ENCODE measurements around the gene SPATA13. TPM values are rescaled to one million over a fixed set of nuclear protein-coding genes. Genes with fewer than 3 reads are reported as not detected.

The SPATA13 gene
- total and polyA plus RNA-seq, 10 of the 15 experiments (the other 5 are each of a cell fraction or from before 2014, with no cell fraction given), result 2.4 to 11.1 (median 10.2) TPM

DNA sequence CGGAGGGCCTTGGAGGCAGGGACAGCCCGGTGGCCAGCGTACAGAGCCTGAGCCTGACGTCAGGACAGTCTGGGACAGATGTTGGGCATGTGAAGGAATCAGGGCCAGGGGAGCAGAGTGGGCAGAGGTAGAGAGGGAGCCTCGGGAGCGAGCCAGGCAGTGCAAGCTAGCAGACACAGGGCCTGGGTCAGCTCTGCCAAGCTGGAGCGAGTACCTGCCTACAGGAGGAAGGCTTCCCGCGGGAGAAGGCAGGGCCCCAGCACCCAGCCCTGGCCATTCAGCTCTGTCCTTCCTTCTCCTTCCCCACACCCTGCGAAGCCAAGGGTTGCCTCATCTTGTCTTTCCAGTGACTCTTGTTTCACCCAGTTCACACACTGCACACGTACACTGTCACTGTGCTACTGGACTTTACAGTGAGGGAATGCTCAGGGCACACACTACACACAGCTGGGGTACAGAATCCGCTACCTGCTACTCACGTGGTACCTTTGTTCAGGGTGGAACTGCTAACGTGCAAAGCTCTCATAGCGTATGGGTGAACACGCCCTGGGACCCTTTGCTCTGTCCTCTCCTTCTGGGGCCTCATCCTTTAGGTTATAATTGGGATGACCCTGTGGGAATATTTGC, 139.1 kb downstream of the SPATA13 start:
- ChIA-PET POLR2A (no interaction called here), CTCF (no interaction called here)
- TF ChIP-seq HDAC6 (IDR thresholded peaks at IDR 0.05; ENCODE audit: unreplicated experiment) (no peak), MTA3 (IDR thresholded peaks at IDR 0.05; ENCODE audit: borderline replicate concordance, low read length) (no peak), GABPA (IDR thresholded peaks at IDR 0.05; ENCODE audit: low read depth) (no peak), TCF3 (IDR thresholded peaks at IDR 0.05; ENCODE audit: borderline replicate concordance, insufficient read depth, low read depth, low read length) (no peak), WRNIP1 (IDR thresholded peaks at IDR 0.05; ENCODE audit: borderline replicate concordance, low read depth, low read length) (no peak), GATAD2B (conservative IDR thresholded peaks at IDR 0.05; ENCODE audit: low read depth) (no peak), NFYA (IDR thresholded peaks at IDR 0.05; ENCODE audit: borderline replicate concordance, low read depth, low read length) (no peak), NFYB (IDR thresholded peaks at IDR 0.05; ENCODE audit: insufficient read depth, low read depth, low read length) (no peak), RUNX3 (IDR thresholded peaks at IDR 0.05; ENCODE audit: low read length) (no peak), SIX5 (IDR thresholded peaks at IDR 0.05; ENCODE audit: low read depth, low read length, severe bottlenecking) (no peak), IKZF2 (IDR thresholded peaks at IDR 0.05) (no peak), ZNF384 (IDR thresholded peaks at IDR 0.05; ENCODE audit: borderline replicate concordance, low read depth, low read length) (no peak), TBL1XR1 (IDR thresholded peaks at IDR 0.05; ENCODE audit: low read depth, low read length) (no peak), RCOR1 (conservative IDR thresholded peaks at IDR 0.05; ENCODE audit: low read depth, low read length) (no peak)
- TF ChIP-seq, protein P1, sequence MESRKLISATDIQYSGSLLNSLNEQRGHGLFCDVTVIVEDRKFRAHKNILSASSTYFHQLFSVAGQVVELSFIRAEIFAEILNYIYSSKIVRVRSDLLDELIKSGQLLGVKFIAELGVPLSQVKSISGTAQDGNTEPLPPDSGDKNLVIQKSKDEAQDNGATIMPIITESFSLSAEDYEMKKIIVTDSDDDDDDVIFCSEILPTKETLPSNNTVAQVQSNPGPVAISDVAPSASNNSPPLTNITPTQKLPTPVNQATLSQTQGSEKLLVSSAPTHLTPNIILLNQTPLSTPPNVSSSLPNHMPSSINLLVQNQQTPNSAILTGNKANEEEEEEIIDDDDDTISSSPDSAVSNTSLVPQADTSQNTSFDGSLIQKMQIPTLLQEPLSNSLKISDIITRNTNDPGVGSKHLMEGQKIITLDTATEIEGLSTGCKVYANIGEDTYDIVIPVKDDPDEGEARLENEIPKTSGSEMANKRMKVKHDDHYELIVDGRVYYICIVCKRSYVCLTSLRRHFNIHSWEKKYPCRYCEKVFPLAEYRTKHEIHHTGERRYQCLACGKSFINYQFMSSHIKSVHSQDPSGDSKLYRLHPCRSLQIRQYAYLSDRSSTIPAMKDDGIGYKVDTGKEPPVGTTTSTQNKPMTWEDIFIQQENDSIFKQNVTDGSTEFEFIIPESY (IDR thresholded peaks at IDR 0.05), result no peak
- TF ChIP-seq, protein P2, sequence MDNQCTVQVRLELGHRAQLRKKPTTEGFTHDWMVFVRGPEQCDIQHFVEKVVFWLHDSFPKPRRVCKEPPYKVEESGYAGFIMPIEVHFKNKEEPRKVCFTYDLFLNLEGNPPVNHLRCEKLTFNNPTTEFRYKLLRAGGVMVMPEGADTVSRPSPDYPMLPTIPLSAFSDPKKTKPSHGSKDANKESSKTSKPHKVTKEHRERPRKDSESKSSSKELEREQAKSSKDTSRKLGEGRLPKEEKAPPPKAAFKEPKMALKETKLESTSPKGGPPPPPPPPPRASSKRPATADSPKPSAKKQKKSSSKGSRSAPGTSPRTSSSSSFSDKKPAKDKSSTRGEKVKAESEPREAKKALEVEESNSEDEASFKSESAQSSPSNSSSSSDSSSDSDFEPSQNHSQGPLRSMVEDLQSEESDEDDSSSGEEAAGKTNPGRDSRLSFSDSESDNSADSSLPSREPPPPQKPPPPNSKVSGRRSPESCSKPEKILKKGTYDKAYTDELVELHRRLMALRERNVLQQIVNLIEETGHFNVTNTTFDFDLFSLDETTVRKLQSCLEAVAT (IDR thresholded peaks at IDR 0.05), result no peak
- TF ChIP-seq, protein P3, sequence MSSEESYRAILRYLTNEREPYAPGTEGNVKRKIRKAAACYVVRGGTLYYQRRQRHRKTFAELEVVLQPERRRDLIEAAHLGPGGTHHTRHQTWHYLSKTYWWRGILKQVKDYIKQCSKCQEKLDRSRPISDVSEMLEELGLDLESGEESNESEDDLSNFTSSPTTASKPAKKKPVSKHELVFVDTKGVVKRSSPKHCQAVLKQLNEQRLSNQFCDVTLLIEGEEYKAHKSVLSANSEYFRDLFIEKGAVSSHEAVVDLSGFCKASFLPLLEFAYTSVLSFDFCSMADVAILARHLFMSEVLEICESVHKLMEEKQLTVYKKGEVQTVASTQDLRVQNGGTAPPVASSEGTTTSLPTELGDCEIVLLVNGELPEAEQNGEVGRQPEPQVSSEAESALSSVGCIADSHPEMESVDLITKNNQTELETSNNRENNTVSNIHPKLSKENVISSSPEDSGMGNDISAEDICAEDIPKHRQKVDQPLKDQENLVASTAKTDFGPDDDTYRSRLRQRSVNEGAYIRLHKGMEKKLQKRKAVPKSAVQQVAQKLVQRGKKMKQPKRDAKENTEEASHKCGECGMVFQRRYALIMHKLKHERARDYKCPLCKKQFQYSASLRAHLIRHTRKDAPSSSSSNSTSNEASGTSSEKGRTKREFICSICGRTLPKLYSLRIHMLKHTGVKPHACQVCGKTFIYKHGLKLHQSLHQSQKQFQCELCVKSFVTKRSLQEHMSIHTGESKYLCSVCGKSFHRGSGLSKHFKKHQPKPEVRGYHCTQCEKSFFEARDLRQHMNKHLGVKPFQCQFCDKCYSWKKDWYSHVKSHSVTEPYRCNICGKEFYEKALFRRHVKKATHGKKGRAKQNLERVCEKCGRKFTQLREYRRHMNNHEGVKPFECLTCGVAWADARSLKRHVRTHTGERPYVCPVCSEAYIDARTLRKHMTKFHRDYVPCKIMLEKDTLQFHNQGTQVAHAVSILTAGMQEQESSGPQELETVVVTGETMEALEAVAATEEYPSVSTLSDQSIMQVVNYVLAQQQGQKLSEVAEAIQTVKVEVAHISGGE (CRISPR knock-in tag; IDR thresholded peaks at IDR 0.05), result no peak

More for the DNA sequence above, 139.1 kb downstream of the SPATA13 start:
- no peak for ATAC-seq
- Histone ChIP-seq H3K4me3 (no peak overlapping the region), H3K4me2 (ENCODE audit: control insufficient read depth, insufficient read depth) (no peak overlapping the region), H4K20me1 (ENCODE audit: control insufficient read depth, insufficient read depth) (no peaks in the 10 kb centered on the region), H2AFZ (ENCODE audit: control insufficient read depth, low read depth, low read length) (no peak overlapping the region), H3K27me3 (replicated peaks in 1 of 2; ENCODE audit: control insufficient read depth in 2 of 2, insufficient read depth in 2 of 2, low read length in 1 of 2) (no peaks in the 10 kb centered on the region), H3K79me2 (ENCODE audit: control insufficient read depth, insufficient read depth, low read length) (no peaks in the 10 kb centered on the region), H3K27ac (ENCODE audit: control insufficient read depth, insufficient read depth) (no peak overlapping the region), H3K36me3 (ENCODE audit: control insufficient read depth in 2 of 2, insufficient read depth in 2 of 2, low read length in 1 of 2) (peaks cover 1 to 29% of the 10 kb centered on the region in 2 experiments), H3K9me3 (replicated peaks; ENCODE audit: control insufficient read depth, insufficient read depth, low read length) (no peaks in the 10 kb centered on the region), H3K9ac (ENCODE audit: control insufficient read depth, insufficient read depth, low read length) (no peak overlapping the region), H3K4me1 (ENCODE audit: control insufficient read depth, insufficient read depth, low read length) (no peaks in the 10 kb centered on the region)
- in situ Hi-C loops (cut with MboI) (no loop called here), intact Hi-C loops (cut with micrococcal nuclease; ENCODE audit: unreplicated experiment) (no loop called here)
- WGBS (ENCODE audit: insufficient coverage, insufficient replicate concordance, low lambda C conversion rate, missing lambda C conversion rate), result 85% methylated on average over 15 of the region's 16 CpGs
- SMC1A ChIA-PET (ENCODE audit: uncharacterized antibody, unreplicated experiment), result no interaction called here
- RAD21 ChIA-PET (ENCODE audit: unreplicated experiment), result no interaction called here
- no peak for DNase-seq (ENCODE audit: low read depth, low spot score)
- FAIRE-seq, result no peak
- BruUV-seq (replicated peaks), result no TSS peak

All from GM12878 (cell line).